ENCODE results near the gene TMEM235.

Gene TMEM235

GRCh38 chr17:78257810-78258322 is 26.4 kb downstream of the TMEM235 start:
- TF ChIP-seq CTCF (IDR thresholded peaks at IDR 0.05): no peak

- no peak for TF ChIP-seq CTCF (IDR thresholded peaks at IDR 0.05)
These were observed 27.1 kb downstream of the TMEM235 start for GRCh38 chr17:78258323-78259191.

GRCh38 chr17:78259192-78259554 is 27.7 kb downstream of the TMEM235 start:
- no peak for TF ChIP-seq CTCF (IDR thresholded peaks at IDR 0.05)

GRCh38 chr17:78263063-78263735 is 31.8 kb downstream of the TMEM235 start:
- no peak for TF ChIP-seq CTCF (IDR thresholded peaks at IDR 0.05)

- TF ChIP-seq CTCF (IDR thresholded peaks at IDR 0.05): no peak
These were observed 32.4 kb downstream of the TMEM235 start for GRCh38 chr17:78263736-78264340.

GRCh38 chr17:78264590-78264989 is 33.2 kb downstream of the TMEM235 start:
- TF ChIP-seq CTCF (IDR thresholded peaks at IDR 0.05): no peak

GRCh38 chr17:78265121-78265520 is 33.7 kb downstream of the TMEM235 start:
- no peak for TF ChIP-seq CTCF (IDR thresholded peaks at IDR 0.05)

Data from LNCAP (cell line).